HG03175 (cell line): ENCODE results near the gene FAM53B.
A peak's percentile ranks its signal among the peaks of the same experiment; 100 is the strongest.

Source experiments
- ATAC-seq: cut with Tn5 transposase; IDR thresholded peaks from one replicate; pipeline ENCODE4 v1.9.1; 2021; ENCODE audit warnings: mild to moderate bottlenecking, moderate library complexity; ENCODE audit not compliant: unreplicated experiment

Gene FAM53B

DNA sequence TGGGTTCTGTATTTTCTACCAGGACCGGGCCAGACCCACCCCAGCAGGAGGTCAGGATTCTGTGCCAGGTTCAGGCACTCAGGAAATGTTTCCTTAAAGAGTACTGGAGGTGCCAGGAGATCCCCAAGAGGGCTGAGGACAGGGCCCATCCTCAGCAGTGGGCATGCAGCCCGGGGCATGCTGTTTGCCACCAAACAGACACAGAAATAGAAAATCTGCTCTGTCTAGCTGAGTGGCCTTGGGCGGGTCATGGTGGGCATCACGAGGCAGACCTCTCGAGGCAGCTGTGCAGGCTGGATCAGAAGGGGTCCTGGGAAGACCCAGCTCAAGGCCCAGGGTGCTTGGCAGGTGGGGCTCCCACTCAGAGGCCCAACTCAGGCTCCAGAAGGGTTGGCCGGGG is 105.0 kb downstream of the FAM53B start:
- no peak for ATAC-seq

DNA sequence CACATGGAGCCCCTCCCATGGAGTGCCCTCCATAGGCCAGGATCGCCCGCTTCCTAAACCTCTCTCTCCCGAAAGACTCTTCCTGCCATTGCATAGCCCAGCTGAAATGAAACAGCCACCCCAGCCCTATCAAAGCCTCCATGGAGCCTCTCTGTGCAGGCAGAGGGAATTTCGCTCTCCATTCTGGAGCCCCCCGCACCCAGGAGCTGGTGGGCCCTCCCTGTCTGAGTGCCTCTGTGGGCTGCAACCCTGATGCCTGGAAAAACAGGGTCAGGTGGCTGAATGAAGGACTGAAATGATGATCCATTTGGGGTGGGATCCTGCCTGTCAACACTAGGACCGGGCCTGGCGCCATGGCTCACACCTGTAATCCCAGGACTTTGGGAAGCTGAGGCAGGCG is 106.4 kb downstream of the FAM53B start:
- ATAC-seq, result no peak

DNA sequence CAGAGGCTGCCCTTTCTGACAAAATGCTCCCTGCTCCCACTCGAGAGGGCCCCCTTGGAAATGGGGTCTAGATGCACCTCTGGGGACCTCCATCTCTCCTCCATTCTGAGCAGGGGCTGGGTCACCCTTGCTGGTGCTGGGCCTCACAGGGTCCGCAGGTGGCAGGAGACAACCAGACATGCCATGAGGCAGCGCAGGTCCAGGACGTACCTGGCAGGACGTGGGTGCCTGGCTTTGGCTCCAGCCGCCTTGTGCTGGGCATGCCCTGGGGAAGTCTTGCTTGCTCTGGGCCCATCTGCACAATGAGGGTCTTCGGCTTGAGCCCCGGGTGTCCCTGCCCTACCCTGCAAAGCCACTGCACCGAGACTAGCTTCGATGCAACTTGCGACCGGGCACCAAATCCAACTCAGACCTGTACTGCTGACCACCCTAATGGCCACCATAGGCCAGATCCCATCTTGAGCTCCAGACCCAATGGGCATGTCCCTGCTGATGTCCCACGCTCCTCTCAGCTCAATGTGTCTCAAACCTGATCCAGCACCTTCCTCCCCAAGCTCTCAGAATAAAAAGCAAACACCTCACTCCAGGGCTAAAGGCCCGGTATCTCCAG is 107.0 kb downstream of the FAM53B start:
- no peak for ATAC-seq

DNA sequence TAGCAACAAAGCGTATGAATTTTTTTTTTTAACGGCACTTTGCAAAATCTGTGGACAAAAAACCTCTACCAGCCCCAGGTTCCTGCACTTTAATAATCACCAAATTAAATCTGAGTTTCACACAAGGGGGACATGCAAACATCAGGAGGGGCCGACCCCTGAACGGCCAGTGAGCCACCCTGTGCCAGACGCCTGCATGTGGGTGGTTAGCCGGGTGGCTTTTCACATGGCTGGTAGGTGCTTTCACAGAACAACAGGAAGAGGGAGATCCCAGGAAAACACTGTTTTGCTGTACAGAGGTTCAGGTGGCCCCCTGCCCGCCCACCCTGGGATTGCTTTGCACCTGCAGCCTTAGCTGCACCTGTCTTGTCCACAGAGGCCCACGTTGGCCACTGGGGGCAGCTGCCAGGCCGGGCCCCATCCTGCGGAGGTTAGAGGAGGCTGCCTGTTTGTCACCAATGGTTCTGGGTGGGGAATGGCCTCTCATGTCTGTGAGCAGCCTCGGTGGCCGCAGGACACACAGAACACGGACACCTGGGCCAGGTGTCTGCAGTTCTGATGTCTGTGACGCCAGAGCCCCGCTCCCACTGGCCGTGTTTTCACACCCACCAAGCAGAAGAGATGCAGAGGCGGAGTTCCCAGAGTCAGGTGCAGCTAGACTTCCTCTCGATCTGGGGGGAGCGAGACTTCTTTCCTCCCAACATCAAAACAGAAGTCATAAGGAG is 107.7 kb downstream of the FAM53B start:
- no peak for ATAC-seq

DNA sequence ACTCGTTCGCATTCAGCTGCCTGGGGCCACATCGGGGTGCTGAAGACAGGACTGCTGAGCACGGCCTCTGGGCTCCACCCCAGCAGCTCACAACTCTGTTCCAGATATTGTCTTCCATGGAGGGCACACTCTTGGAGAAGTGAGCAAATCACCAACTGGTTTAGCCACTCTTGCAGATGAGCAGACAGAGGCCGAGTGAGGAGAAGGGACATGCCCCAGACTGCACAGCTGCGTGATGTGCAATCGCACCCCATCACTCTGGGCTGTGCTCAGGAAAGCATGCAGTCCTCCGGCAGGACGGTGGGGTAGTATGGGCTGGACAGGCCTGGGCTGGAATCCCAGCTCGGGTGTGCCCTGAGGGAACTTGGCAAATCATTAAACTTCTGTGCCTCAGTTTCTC is 111.6 kb downstream of the FAM53B start:
- ATAC-seq, result no peak

DNA sequence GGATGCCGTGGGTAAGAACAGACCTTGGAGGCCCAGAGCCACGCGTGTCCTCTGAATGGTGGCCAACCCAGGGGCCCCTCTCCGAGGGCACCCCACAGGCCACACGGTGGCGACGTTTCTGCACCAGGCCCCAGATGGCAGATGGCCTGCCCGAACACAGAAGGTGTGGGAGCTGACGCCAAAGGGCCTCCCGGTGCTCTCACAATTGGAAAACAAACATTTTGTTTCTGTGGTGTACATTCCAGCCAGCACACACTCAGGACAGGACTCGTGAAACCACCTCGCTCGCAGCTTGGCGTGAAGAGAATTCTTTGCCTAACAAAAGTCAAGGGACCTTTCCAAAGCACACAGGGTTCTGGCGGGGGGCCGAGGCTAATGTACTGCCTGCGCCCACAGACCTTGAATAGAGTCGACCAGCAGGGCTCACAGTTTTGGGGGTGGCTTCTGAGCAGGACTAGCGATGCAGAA is 112.1 kb downstream of the FAM53B start:
- no peak for ATAC-seq

DNA sequence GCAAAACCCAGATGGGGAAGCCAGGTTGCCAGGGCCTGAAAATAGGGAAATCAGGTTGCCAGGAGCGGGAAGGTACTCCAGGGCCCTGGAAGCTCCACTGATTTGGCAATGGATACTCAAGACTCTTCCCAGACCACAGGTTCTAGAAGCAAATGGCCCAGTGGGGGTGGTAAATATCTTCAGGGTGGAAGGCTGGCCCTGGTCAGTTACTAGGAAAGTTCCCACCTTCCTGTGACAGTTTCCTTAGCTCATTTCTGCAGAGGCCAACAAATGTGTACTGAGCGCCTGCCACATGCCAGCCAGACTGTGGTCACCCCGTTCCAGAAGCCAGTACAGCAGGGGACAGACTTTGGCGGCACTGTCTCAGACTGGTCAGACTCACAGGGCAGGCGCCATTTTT is 113.6 kb downstream of the FAM53B start:
- no peak for ATAC-seq

DNA sequence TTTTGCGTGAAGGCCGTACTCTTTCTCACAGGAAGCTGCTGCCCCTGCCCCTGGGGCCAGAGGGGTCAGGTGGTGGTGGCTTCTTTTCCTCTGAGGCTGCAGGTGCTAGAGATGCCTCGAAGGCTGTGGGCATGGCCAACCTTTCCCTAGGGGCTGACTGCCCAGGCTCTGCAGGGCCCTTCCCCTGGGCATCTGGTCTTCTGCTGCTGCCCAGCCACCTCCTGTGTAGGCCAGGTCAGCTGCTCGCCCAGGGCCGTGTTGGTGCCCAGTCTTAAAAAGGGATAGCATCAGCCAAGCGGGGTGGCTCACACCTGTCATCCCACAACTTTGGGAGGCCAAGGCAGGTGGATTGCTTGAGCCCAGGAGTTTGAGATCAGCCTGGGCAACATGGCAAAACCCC is 114.3 kb downstream of the FAM53B start:
- ATAC-seq, result no peak

DNA sequence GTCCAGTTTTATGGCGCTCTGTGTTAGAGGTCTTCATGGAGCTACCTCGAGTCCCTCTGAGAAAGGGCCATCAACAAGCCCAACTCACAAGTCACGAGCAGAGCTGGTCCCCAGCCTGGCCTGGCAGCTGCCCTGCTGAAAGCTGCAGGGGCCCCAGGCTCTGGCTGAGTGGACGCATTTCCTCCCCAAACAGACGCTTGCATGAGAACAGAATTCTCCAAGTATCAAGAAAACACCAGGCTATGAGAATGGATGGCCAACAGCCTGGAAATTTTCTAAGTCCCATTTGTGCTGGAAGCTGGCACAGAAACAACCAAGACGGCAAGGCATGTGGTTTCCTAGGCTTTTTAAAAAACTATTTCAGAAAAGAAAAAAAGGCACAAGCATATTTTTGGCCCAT is 114.8 kb downstream of the FAM53B start:
- ATAC-seq, result no peak

DNA sequence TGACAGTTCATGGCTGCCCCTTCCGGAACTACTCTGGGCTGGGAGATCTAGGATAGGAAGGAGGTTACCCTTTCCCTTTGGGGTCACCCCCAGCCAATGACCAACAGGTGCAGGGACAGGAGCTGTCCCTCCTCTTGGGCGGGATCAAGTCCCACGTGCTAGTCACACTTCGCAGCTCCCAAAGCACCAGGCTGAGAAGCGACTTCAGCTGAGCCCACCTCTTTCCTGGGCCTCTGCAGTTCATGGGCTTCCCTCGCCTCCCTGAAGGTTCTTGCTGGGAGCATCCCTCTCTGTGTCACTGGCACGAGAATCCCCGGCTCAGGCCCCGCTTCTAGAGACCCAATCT is 115.5 kb downstream of the FAM53B start:
- ATAC-seq, result no peak

DNA sequence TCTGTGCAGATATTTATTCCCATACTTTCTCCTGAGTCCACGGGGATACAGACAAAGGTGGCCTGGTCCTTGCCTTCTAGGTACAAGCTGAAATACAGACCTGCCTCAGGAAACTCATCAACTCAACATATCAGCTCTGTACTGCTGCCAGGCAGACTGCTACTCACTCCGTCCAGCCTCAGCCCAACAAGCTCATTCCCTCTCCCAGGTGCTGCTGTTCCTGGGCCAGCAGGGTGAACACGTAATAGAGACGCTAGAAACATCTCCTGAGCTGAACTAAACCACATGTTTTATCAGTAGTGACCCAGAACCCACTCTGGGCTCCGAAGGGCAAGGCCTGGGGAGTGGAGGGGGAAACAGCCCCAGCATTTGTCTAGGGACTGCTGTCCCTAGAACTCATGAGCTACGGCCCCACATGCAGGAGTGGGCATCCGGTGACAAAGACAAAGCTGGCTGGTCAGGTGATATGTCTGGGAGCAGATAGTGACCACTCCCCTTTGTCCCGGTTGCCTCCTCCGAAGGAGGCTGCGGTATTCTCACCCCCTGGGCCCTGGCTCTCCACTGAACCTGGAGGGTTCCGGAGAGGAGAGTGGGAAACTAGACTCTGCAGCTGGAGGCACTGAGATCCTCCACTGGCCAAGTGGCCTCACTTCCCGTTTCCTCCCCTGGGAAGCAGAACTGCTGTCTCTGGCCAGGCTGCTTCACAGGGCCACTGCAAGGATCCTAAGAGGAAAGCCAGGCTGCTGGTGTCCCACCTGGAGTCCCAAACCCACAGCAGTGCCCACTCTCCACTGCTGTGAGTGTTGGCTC is 116.1 kb downstream of the FAM53B start:
- ATAC-seq, result no peak

DNA sequence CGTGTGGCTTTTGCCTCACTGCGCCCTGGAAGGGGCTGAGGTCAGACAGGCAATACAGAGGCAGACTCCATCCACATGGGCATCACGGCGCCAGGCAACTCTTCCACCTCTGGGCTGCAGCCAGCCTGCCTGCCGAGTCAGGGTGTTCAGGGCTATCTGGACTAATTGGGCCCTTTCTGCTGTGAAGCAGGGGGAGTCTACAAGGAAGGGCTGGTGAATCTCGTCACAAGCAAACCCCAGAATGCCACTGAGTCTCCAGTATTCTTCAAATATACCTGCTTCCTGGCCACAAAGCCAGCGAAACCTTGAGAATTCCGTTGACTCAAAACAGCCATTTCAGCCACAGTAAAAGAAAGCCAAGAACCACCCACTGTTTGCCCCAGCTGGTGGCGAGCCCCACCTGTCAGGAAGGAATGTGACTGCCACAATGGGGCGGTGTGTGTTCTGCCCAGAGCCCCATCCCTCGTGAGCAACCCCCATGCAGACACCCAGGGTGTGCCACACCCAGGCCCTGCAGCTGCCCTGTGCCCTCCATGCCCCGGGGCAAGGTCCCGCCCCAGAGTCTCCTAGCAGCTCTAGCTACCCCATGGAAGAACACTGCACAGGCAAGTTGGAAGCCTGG is 117.3 kb downstream of the FAM53B start:
- ATAC-seq, result peak; percentile 55

DNA sequence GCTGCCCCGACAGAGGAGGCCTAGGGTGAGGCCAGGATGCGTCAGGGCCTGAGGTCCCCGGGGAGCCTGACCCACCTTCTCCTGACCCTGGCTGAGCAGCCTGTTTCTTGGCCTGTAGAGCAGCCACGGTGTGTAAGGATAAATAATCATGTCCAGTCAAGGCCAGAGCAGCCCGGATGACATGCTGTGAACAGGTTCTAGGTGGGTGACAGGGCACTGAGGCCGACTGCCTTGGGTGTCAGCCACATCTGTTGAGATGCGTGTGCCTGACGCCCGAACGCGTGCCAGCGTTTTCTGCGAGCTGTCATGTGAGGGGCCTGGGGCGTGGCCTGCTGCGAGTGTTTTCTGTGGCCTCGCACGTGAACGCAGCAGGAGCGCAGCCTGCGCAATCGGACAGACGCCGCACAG is 118.3 kb downstream of the FAM53B start:
- ATAC-seq, result no peak

DNA sequence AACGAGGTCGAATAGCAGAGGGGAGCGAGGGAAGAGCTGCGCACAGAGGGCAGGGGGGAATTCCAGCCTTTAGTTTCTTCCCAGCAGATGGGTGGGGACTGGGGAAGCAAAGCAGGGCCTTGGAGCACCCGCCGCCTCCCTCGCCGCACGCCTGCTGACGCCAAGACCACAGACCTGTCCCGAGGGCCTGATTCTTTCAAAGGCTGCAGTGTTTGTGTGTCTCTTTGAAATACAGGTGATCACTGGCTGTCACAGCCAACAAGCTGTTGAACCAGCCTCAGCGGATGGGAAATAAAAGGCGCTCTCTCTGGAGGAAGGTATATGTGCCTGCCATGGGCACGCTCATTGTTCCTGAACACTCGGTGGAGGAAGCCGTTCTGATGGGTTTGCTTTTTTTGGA is 119.3 kb downstream of the FAM53B start:
- no peak for ATAC-seq

DNA sequence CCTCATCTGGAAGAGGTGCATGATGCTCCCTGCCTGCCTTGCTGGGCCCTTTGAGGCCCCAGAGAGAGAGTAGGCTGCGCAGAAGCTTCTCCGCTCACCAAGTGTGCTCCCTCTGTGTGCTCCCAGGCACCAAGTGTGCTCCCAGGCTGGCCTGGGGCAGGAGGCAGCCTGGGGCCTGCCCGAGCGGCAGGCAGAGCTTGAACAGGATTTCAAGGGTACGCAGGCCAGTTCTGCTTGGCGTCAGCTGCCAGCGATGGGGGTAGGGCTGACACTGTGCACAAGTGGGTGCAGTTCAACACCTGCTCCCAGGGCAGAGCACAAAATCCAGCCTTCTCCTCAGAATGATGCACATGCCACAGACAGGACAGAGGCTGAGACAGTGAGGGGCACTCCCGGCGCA is 119.7 kb downstream of the FAM53B start:
- no peak for ATAC-seq

DNA sequence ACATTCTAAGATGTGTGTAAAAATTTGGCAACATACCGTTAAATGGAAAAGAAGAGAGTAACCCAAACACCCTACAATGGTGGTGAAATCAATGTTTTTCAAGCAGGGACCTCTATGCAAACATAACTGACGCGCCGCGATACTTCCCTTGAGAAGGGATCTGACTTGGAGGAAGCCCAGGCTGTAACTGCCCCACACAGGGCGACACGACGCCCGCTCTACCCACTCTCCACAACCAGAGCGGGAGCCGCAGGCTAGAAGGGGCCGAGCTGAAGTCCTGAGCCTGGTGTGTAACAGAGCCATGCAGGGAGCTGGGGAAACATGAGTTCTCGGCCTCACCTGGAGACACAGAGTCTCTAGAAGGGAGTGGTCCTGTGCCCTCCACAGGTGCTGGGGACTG is 120.2 kb downstream of the FAM53B start:
- no peak for ATAC-seq

DNA sequence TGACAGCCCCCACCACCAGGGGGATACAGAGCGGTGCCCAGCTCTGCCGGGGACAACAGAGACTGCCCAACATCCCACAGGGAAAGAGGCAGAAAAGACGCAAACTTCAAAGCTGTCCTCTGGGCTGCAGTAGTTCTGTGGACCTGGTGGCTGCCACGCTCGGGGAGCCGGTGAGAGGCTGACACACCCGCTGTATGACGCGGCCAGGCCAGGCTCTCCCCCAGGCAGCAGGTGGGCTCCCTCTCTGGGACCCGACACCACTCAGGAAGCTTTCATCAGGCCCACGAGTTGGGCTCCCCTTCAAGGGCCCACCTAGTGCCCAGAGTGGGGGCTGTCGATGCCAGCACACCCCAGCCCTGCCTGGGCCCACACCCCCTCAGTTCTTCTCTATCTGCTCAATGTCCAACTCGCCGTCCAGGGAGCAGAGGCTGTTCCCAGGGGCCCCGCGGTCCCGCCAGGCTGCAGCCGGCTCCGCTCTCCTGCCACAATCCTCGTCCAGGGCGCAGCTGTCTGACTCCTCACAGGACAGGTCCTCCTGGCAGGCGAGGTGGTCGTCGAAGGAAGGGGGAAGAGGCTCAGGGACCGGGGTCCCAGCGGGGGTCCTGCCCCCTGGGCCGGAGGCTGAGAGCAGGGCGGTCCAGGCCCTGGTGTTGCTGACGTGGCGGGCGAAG is 121.2 kb downstream of the FAM53B start:
- ATAC-seq, result no peak

DNA sequence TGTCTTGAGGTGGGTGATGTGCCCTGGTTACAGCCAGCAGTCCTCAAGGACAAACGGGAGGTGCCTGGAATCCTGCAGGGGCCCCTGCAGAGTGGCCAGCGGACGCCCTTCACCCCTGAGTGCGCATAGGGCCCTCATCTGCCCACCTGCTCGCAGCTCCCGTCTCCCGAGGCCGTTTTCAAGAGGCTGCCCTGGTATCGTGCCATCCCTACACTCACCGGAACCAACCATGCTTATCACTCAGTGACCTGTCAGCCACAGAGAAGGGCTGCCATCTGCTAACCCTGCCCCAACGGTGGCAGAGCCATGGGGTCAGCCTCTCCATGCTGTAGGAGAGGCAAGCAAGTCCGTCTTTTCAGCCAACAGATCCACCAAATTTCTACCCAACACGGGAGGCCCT is 122.0 kb downstream of the FAM53B start:
- ATAC-seq, result no peak

DNA sequence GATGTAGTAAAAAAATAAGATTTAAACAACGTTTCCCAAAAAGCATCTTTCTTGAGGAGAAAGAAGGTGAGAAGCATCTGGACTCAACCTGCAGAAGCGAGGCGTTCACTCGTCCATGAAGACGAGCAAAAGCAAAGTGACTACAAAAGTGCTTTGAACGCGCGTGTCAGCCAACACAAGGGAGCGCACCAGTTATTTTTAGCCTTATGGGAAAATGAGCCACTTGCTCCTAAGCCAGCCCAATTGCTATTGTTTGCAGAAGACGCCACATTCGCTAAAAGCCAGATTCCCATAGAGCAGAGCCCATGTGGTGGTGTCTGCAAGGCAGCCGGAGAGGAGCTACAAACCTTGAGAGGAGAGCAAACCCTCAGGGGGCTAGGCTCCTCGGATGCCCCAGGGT is 122.5 kb downstream of the FAM53B start:
- no peak for ATAC-seq

DNA sequence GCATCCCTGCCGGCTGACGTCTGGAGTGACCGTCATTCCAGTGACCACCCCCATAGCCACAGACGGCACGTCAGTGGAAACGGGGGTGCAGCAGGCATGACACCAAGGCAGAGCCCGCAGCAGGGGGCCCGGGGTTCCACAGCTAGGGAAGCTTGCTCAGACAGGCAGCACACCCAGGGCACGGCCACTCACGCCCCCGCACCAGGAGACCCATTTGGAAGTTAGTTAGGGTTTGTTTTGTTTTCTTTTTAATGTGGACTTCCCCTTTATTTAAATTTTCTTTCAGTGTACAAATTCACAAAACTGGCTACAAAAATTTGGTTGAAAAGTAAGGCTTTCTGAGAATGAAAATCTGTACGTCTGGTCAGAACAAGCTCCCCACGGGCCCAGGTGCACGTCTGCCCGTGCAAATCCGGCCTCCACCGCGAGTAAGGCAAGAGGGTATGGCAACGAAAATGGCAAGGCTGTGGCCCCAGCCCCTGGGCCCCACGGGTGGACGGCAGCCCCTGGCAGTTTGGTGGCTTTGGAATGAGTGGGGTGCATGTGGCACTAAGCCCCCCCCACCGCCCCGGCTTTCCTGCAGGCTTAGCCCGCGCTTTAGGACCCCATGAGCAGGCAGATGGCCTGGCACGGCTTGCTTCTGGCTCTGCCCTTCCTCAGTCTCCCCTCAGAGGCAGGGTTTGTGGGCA is 124.2 kb downstream of the FAM53B start:
- no peak for ATAC-seq

DNA sequence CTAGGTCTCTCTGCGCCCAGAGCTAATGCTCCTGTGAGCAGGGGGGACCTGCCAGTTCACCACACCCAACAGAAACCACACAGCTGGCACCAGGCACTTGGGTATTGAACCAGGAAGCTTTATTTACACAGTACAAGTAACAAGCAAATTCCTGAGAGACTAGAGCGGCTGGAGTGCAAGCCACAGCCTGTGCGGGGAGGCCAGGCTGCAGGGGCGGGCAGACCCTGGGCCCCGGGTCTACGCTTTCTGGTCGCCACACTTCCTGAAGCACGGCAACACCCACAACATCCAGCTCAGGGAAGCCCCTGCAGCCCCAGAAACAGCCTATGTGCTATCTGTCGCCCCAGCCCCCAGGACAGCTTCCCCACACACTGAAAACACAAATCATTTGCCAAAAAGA is 125.0 kb downstream of the FAM53B start:
- ATAC-seq, result peak; percentile 31
